IPS DF 6.9 (cell line): ENCODE measurements around the gene RGS6.

Source experiments
- DNase-seq: peaks from one replicate; pipeline ENCODE4 v3.0.0-alpha.2; 2013; ENCODE audit warnings: low read depth, low spot score
- H3K27ac ChIP-seq: one replicate; pipeline ENCODE4 v1.5.1; 2013; ENCODE audit warnings: low read length, control low read depth
- H3K27me3 ChIP-seq: 2 replicates; pipeline ENCODE4 v1.6.1; 2013; ENCODE audit warnings: mild to moderate bottlenecking, low read length; ENCODE audit not compliant: control insufficient read depth, insufficient read depth
- H3K36me3 ChIP-seq: 2 replicates; pipeline ENCODE4 v1.6.1; 2013; ENCODE audit warnings: low read length; ENCODE audit not compliant: control insufficient read depth, insufficient read depth
- H3K4me1 ChIP-seq: 2 replicates; pipeline ENCODE4 v1.6.1; 2013; ENCODE audit warnings: low read length; ENCODE audit not compliant: control insufficient read depth, insufficient read depth
- H3K4me3 ChIP-seq: 2 replicates; pipeline ENCODE4 v1.5.1; 2013; ENCODE audit warnings: mild to moderate bottlenecking, low read length
- H3K9me3 ChIP-seq: 2 replicates; pipeline ENCODE4 v1.6.1; 2013; ENCODE audit warnings: low read length, inconsistent platforms; ENCODE audit not compliant: control insufficient read depth, insufficient read depth
- WGBS: extraction: QIAGEN DNeasy Blood & Tissue Kit; methylation state at CpG from one replicate; pipeline ENCODE4 v1.1.7; 2013; ENCODE audit warnings: mixed read lengths, missing lambda C conversion rate; ENCODE audit not compliant: insufficient read length, insufficient coverage; 5-methylcytosine and 5-hydroxymethylcytosine counted together

The RGS6 gene

GRCh38 chr14:72582582-72582981 is 650.4 kb downstream of the RGS6 start:
- Histone ChIP-seq H3K27ac (no peak overlapping the region), H3K27me3 (no peaks in the 10 kb centered on the region), H3K9me3 (no peaks in the 10 kb centered on the region), H3K4me1 (no peaks in the 10 kb centered on the region), H3K36me3 (no peaks in the 10 kb centered on the region), H3K4me3 (no peak overlapping the region)
- DNase-seq, result no peak
- WGBS, result no CpG with 5 or more reads among the region's 1 CpG

DNA sequence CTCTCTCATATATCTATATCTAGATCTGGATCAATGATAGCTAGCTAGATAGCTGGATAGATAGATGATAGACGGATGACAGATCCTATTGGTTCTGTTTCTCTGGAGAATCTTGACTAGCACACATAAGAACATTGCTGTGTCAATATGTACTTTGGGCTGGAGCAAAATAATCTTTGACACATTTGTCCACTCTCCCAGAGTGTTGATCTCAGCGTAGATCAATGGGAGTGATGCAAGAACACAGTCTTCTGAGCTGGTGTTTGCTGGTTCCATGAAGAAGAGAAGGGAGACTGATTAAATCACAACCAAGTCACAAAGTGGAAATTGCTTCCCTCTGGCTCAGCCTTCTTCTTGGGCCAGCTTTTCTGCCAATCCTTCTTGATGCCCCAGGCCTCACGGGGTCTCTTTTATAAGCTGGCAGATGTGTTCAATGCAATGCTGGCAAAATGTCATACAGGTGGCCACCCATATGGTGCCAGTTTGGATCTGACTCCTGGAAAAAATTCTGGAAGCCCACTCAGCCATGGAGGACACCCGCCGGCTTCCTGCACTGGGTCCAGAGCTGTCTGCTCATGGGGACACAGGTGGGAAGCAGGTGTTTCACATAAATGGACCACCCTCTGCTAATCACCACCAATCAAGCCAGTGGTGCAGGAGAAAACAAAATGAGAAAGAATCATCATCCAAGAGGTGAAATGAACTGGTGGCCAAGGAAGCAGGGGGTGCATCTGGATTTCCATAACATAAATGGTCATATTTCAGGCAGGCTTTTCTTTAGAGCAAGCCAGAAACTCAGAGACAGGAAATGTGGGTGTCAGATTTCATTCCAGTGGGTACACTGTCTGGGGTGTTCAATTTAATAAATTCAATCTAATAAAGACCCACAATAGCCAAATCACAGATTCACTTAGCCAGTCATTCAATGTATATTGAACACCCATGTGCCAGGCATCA is 651.4 kb downstream of the RGS6 start:
- H3K4me3 ChIP-seq, result no peak overlapping the region
- no peaks in the 10 kb centered on the region for H3K4me1 ChIP-seq
- no peaks in the 10 kb centered on the region for H3K9me3 ChIP-seq
- DNase-seq, result no peak
- H3K27me3 ChIP-seq, result no peaks in the 10 kb centered on the region
- no peaks in the 10 kb centered on the region for H3K36me3 ChIP-seq
- no CpG with 5 or more reads among the region's 5 CpGs for WGBS
- H3K27ac ChIP-seq, result no peak overlapping the region

GRCh38 chr14:72588521-72588920 is 656.3 kb downstream of the RGS6 start:
- DNase-seq, result no peak
- no peak overlapping the region for H3K4me3 ChIP-seq
- no peaks in the 10 kb centered on the region for H3K4me1 ChIP-seq
- H3K36me3 ChIP-seq, result no peaks in the 10 kb centered on the region
- WGBS, result no CpG with 5 or more reads among the region's 5 CpGs
- no peak overlapping the region for H3K27ac ChIP-seq
- no peaks in the 10 kb centered on the region for H3K27me3 ChIP-seq
- H3K9me3 ChIP-seq, result no peaks in the 10 kb centered on the region

DNA sequence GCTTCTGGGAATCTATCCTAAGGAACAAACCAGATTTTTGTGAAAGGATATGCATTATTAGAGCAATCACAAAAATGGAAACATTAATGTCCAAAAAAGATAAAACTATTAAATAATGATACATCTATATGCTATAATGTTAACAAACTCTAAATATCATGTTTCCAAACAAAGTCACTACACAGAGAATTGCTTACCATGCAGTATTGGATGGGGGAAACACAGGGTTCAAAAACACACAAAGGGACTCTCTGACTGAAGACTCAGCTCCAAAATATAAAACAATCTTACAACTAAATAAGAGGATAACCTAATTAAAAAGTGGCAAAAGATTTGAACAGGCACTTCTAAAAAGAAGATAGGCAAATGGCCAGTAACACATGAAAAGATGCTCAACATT is 657.4 kb downstream of the RGS6 start:
- Histone ChIP-seq H3K27ac (no peak overlapping the region), H3K4me3 (no peak overlapping the region), H3K9me3 (no peaks in the 10 kb centered on the region), H3K27me3 (no peaks in the 10 kb centered on the region), H3K36me3 (no peaks in the 10 kb centered on the region), H3K4me1 (no peaks in the 10 kb centered on the region)
- DNase-seq, result no peak

DNA sequence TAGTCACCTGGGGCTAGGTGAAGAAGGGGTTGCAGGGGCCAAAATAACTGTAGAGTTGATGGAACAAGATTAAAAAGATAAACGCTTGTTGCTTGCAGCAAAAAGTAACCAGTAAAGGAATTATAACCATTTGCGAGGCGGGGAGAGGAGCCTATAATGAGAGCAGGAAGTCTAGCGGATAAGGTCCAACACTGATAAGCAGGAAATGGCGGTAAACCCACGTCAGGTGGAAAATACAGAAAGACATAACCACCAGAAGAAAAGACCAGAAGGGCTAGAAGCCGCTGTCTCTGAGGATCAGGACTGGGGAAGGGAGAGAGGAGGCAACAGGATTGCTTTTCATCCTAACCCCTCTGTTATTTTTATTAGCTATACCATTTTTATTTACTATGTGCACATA is 658.3 kb downstream of the RGS6 start:
- Histone ChIP-seq H3K4me3 (no peak overlapping the region), H3K9me3 (no peaks in the 10 kb centered on the region), H3K36me3 (no peaks in the 10 kb centered on the region), H3K4me1 (no peaks in the 10 kb centered on the region), H3K27ac (no peak overlapping the region), H3K27me3 (no peaks in the 10 kb centered on the region)
- DNase-seq, result no peak
- whole genome bisulfite sequencing, result no CpG with 5 or more reads among the region's 7 CpGs

GRCh38 chr14:72591391-72591790 is 659.2 kb downstream of the RGS6 start:
- no peaks in the 10 kb centered on the region for H3K9me3 ChIP-seq
- H3K4me3 ChIP-seq, result no peak overlapping the region
- H3K27ac ChIP-seq, result no peak overlapping the region
- H3K27me3 ChIP-seq, result no peaks in the 10 kb centered on the region
- no peaks in the 10 kb centered on the region for H3K4me1 ChIP-seq
- WGBS, result no CpG with 5 or more reads among the region's 4 CpGs
- no peak for DNase-seq
- no peaks in the 10 kb centered on the region for H3K36me3 ChIP-seq

GRCh38 chr14:72594099-72594901 is 662.1 kb downstream of the RGS6 start:
- Histone ChIP-seq H3K27me3 (no peaks in the 10 kb centered on the region), H3K36me3 (no peaks in the 10 kb centered on the region), H3K4me3 (no peak overlapping the region), H3K4me1 (no peaks in the 10 kb centered on the region), H3K27ac (no peak overlapping the region), H3K9me3 (no peaks in the 10 kb centered on the region)
- WGBS, result no CpG with 5 or more reads among the region's 14 CpGs
- no peak for DNase-seq

DNA sequence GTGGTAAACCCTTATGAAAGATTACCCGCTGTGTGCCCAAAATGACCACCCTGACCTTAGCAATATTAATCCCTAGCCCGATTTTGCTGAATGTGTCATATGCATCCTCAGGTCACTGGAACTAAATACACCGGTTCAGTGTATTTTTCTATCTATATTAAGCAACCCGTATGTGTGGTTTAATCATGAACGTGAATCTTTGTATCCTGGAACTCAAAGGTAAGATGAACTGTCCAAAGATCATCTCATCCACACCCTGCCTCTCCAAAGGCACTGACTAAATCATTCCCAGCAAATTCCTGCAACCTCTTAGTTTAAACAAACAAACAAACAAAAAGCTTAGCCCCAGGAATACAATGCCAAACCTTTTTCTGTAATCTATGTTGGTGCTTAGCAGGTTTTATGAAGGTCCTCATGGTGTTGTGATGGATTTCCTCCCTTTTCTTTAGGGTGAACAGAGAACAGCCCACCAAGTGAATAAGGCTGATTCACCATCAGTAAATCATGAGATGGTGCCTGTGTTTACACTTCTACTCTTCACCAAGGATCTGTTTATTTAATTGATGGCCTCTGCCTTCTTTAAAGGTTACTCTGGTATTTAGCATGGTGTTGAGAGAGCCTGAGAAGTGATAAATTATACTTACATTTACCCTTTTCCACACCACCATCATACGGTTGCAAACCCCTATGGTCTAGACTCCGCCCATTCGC is 663.1 kb downstream of the RGS6 start:
- Histone ChIP-seq H3K9me3 (no peaks in the 10 kb centered on the region), H3K4me1 (peaks cover 1% of the 10 kb centered on the region; the same call in 1 of the 2 replicates), H3K36me3 (no peaks in the 10 kb centered on the region), H3K4me3 (no peak overlapping the region), H3K27ac (no peak overlapping the region), H3K27me3 (no peaks in the 10 kb centered on the region)
- no peak for DNase-seq
- WGBS, result no CpG with 5 or more reads among the region's 8 CpGs

- Histone ChIP-seq H3K9me3 (no peaks in the 10 kb centered on the region), H3K36me3 (no peaks in the 10 kb centered on the region), H3K27me3 (no peaks in the 10 kb centered on the region), H3K4me1 (peaks cover 6% of the 10 kb centered on the region), H3K27ac (no peak overlapping the region), H3K4me3 (no peak overlapping the region)
- DNase-seq, result no peak
- WGBS, result 0% methylated on average over 1 of the region's 16 CpGs
Observed at GRCh38 chr14:72597252-72598233, 665.3 kb downstream of the RGS6 start.
